H9 (cell line): ENCODE results near the gene NFASC. TPM values are rescaled to one million over a fixed set of nuclear protein-coding genes. Genes with fewer than 3 reads are reported as not detected.

Source experiments
- DNase-seq: peaks from one replicate; pipeline ENCODE4 v3.0.0-alpha.2; 2017
- H2AFZ ChIP-seq: one replicate; pipeline ENCODE4 v1.6.1; 2013; ENCODE audit warnings: mild to moderate bottlenecking, low read length, control low read depth, moderate library complexity
- H2AK5ac ChIP-seq: 2 replicates; pipeline ENCODE4 v1.6.1; 2013; ENCODE audit warnings: low read length, control low read depth, mixed read lengths; ENCODE audit not compliant: insufficient read length
- H2BK120ac ChIP-seq: one replicate; pipeline ENCODE4 v1.6.1; 2013; ENCODE audit warnings: low read depth, mild to moderate bottlenecking, low read length, control low read depth, inconsistent platforms; ENCODE audit not compliant: poor library complexity, severe bottlenecking
- H2BK12ac ChIP-seq: 2 replicates; pipeline ENCODE4 v1.6.1; 2013; ENCODE audit warnings: low read length, control low read depth, mixed read lengths, low read depth; ENCODE audit not compliant: insufficient read length
- H2BK15ac ChIP-seq: 2 replicates; pipeline ENCODE4 v1.6.1; 2013; ENCODE audit warnings: low read depth, low read length, control low read depth
- H2BK20ac ChIP-seq: one replicate; pipeline ENCODE4 v1.6.1; 2013; ENCODE audit warnings: low read depth, mild to moderate bottlenecking, low read length, control low read depth, inconsistent platforms; ENCODE audit not compliant: poor library complexity, severe bottlenecking
- H2BK5ac ChIP-seq: 2 replicates; pipeline ENCODE4 v1.6.1; 2013; ENCODE audit warnings: low read length, control low read depth, mixed read lengths; ENCODE audit not compliant: insufficient read length
- H3K14ac ChIP-seq: 2 replicates; pipeline ENCODE4 v1.6.1; 2013; ENCODE audit warnings: low read length, control low read depth; ENCODE audit not compliant: insufficient read depth
- H3K18ac ChIP-seq: 2 replicates; pipeline ENCODE4 v1.6.1; 2013; ENCODE audit warnings: low read depth, mild to moderate bottlenecking, mixed read lengths, low read length, control low read depth; ENCODE audit not compliant: insufficient read length
- H3K23ac ChIP-seq: 2 replicates; pipeline ENCODE4 v1.6.1; 2013; ENCODE audit warnings: low read length, control low read depth, mixed read lengths, low read depth; ENCODE audit not compliant: insufficient read length
- H3K23me2 ChIP-seq: 2 replicates; pipeline ENCODE4 v1.6.1; 2013; ENCODE audit warnings: low read depth, mild to moderate bottlenecking, mixed read lengths, low read length, control low read depth; ENCODE audit not compliant: insufficient read length, poor library complexity, severe bottlenecking
- H3K27ac ChIP-seq: 2 replicates; pipeline ENCODE4 v1.5.1; 2013; ENCODE audit warnings: low read length, control low read depth, mixed read lengths, low read depth; ENCODE audit not compliant: insufficient read length
- H3K27me3 ChIP-seq: 2 replicates; pipeline ENCODE4 v1.6.1; 2013; ENCODE audit warnings: low read length, control low read depth, inconsistent platforms; ENCODE audit not compliant: insufficient read depth
- H3K4ac ChIP-seq: 2 replicates; pipeline ENCODE4 v1.6.1; 2013; ENCODE audit warnings: low read depth, mild to moderate bottlenecking, control low read depth, inconsistent platforms, low read length, moderate library complexity
- H3K4me1 ChIP-seq: 2 replicates; pipeline ENCODE4 v1.6.1; 2013; ENCODE audit warnings: low read length, control low read depth, inconsistent platforms; ENCODE audit not compliant: insufficient read depth
- H3K4me2 ChIP-seq: 2 replicates; pipeline ENCODE4 v1.6.1; 2013; ENCODE audit warnings: low read length, control low read depth, mixed read lengths; ENCODE audit not compliant: insufficient read length, insufficient read depth
- H3K56ac ChIP-seq: 2 replicates; pipeline ENCODE4 v1.6.1; 2013; ENCODE audit warnings: low read depth, mild to moderate bottlenecking, mixed read lengths, low read length, control low read depth; ENCODE audit not compliant: insufficient read length
- H3K79me1 ChIP-seq: 2 replicates; pipeline ENCODE4 v1.6.1; 2013; ENCODE audit warnings: low read depth, mild to moderate bottlenecking, moderate library complexity, low read length, control low read depth, inconsistent platforms; ENCODE audit not compliant: insufficient read depth, poor library complexity, severe bottlenecking
- H3K79me2 ChIP-seq: 2 replicates; pipeline ENCODE4 v1.6.1; 2013; ENCODE audit warnings: low read length, control low read depth, inconsistent platforms; ENCODE audit not compliant: insufficient read depth
- H3K9ac ChIP-seq: 2 replicates; pipeline ENCODE4 v1.6.1; 2013; ENCODE audit warnings: low read length, control low read depth, mixed read lengths; ENCODE audit not compliant: insufficient read length; ENCODE audit errors: extremely low read depth
- H3K9me3 ChIP-seq: one replicate; pipeline ENCODE4 v1.6.1; 2013; ENCODE audit warnings: low read depth, low read length, inconsistent platforms; ENCODE audit not compliant: control insufficient read depth
- H3T11ph ChIP-seq: one replicate; pipeline ENCODE4 v1.6.1; 2013; ENCODE audit warnings: mild to moderate bottlenecking, low read length, control low read depth, inconsistent platforms
- H4K20me1 ChIP-seq: one replicate; pipeline ENCODE4 v1.6.1; 2013; ENCODE audit not compliant: control insufficient read depth, insufficient read length, insufficient read depth
- H4K5ac ChIP-seq: 2 replicates; pipeline ENCODE4 v1.6.1; 2013; ENCODE audit warnings: low read depth, mild to moderate bottlenecking, mixed read lengths, low read length, control low read depth; ENCODE audit not compliant: insufficient read length
- H4K8ac ChIP-seq: replicated peaks from 2 replicates; pipeline ENCODE4 v1.6.1; 2013; ENCODE audit warnings: low read length, control low read depth, mixed read lengths, low read depth; ENCODE audit not compliant: insufficient read length
- H4K91ac ChIP-seq: 2 replicates; pipeline ENCODE4 v1.6.1; 2013; ENCODE audit warnings: low read depth, mild to moderate bottlenecking, moderate library complexity, mixed read lengths, low read length, control low read depth; ENCODE audit not compliant: insufficient read length
- H3K27ac Mint-ChIP-seq, 3 experiments: 2 replicates in 2 of 3; 3 replicates in 1 of 3; pipeline ENCODE4 v1.8.0; 2020 to 2021; ENCODE audit warnings: mixed read lengths in 3 of 3, mild to moderate bottlenecking in 1 of 3, moderate library complexity in 1 of 3
- H3K27me3 Mint-ChIP-seq: 2 replicates; pipeline ENCODE4 v1.8.0; 2021; ENCODE audit warnings: low read depth, mild to moderate bottlenecking, moderate library complexity, mixed read lengths
- H3K36me3 Mint-ChIP-seq, 3 experiments: 2 replicates in 2 of 3; 3 replicates in 1 of 3; pipeline ENCODE4 v1.8.0; 2020 to 2021; ENCODE audit warnings: low read depth in 3 of 3, mixed read lengths in 3 of 3; ENCODE audit not compliant: insufficient read depth in 1 of 3
- H3K4me1 Mint-ChIP-seq, 2 experiments: 2 replicates each; pipeline ENCODE4 v1.8.0; 2020; ENCODE audit warnings: mixed read lengths in 2 of 2
- H3K4me3 Mint-ChIP-seq, 2 experiments: 2 replicates in 1 of 2; 3 replicates in 1 of 2; pipeline ENCODE4 v1.8.0; 2020 to 2021; ENCODE audit warnings: mild to moderate bottlenecking in 2 of 2, mixed read lengths in 2 of 2, moderate library complexity in 1 of 2
- H3K9me3 Mint-ChIP-seq, 2 experiments: 2 replicates in 1 of 2; 3 replicates in 1 of 2; pipeline ENCODE4 v1.8.0; 2020; ENCODE audit warnings: mild to moderate bottlenecking in 2 of 2, mixed read lengths in 2 of 2, moderate library complexity in 1 of 2
- WGBS: extraction: QIAGEN DNeasy Blood & Tissue Kit; methylation state at CpG from one replicate; pipeline ENCODE4 v1.1.7; 2013; ENCODE audit warnings: missing lambda C conversion rate, low lambda C conversion rate, mixed read lengths; ENCODE audit not compliant: insufficient read length; ENCODE audit errors: extremely low coverage; 5-methylcytosine and 5-hydroxymethylcytosine counted together
- total RNA-seq: library from RNA; stranded (reverse); gene quantifications from 2 replicates; pipeline ENCODE4 v1.2.1, GENCODE V29; 2021
- TF ChIP-seq, protein P1 (sequence below): fragments of 200-600 bp; sonication (generic); conservative IDR thresholded peaks from 3 replicates; pipeline ENCODE4 v1.8.0; 2021; ENCODE audit warnings: antibody characterized with exemption, mild to moderate bottlenecking

NFASC gene
- total RNA-seq, 1 experiment from 2014 or later, result 5.0 TPM

DNA sequence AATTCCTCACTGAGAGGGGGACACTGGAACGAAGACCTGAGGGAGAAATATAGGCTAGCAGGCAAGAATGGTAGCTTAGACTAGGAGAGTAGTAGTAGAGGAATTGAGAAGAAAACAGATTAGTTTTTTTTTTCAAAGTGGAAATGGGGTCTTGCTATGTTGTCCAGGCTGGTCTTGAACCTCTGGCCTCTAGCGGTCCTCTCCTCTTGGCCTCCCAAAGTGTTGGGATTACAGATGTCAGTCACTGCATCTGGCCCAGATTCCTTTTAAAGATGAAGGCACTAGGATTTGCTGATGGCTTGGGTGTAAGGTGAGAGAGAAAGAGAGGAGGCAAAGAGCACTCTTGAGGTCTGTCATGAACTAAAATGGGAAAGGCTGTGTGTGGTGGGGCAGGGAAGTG lies 30.1 kb downstream of the NFASC start:
- no peak for DNase-seq
- Histone ChIP-seq H2AFZ (no peak overlapping the region), H3K18ac (no peak overlapping the region), H3K9ac (no peak overlapping the region), H3K56ac (no peak overlapping the region), H2AK5ac (no peak overlapping the region), H4K91ac (no peak overlapping the region), H3K79me2 (no peaks in the 10 kb centered on the region), H3K27me3 (no peaks in the 10 kb centered on the region), H3K23me2 (no peaks in the 10 kb centered on the region), H3K4me1 (no peaks in the 10 kb centered on the region; the same call in 1 of the 2 replicates), H3K4ac (no peak overlapping the region), H3K14ac (no peak overlapping the region), H3K27ac (no peak overlapping the region), H2BK120ac (no peak overlapping the region), H4K5ac (no peak overlapping the region), H2BK20ac (no peak overlapping the region), H3K79me1 (no peaks in the 10 kb centered on the region), H2BK15ac (no peak overlapping the region), H4K8ac (no peak overlapping the region), H3T11ph (no peak overlapping the region), H3K4me2 (no peak overlapping the region), H4K20me1 (no peaks in the 10 kb centered on the region), H3K23ac (no peak overlapping the region), H2BK12ac (no peak overlapping the region), H2BK5ac (no peak overlapping the region), H3K9me3 (no peaks in the 10 kb centered on the region)
- TF ChIP-seq, protein P1, sequence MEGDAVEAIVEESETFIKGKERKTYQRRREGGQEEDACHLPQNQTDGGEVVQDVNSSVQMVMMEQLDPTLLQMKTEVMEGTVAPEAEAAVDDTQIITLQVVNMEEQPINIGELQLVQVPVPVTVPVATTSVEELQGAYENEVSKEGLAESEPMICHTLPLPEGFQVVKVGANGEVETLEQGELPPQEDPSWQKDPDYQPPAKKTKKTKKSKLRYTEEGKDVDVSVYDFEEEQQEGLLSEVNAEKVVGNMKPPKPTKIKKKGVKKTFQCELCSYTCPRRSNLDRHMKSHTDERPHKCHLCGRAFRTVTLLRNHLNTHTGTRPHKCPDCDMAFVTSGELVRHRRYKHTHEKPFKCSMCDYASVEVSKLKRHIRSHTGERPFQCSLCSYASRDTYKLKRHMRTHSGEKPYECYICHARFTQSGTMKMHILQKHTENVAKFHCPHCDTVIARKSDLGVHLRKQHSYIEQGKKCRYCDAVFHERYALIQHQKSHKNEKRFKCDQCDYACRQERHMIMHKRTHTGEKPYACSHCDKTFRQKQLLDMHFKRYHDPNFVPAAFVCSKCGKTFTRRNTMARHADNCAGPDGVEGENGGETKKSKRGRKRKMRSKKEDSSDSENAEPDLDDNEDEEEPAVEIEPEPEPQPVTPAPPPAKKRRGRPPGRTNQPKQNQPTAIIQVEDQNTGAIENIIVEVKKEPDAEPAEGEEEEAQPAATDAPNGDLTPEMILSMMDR, result no peak
- Mint-ChIP-seq H3K27me3 (peaks cover 1% of the 10 kb centered on the region; the same call in 1 of the 2 replicates), H3K9me3 (no peaks in the 10 kb centered on the region), H3K4me1 (peaks cover 14 to 15% of the 10 kb centered on the region in 2 experiments), H3K27ac (no peak overlapping the region; a peak in 1 of 7 replicates), H3K4me3 (peak overlapping the region in 1 of 2 experiments; percentile 28; a peak in 1 of 5 replicates), H3K36me3 (no peaks in the 10 kb centered on the region)
- WGBS, result no CpG with 5 or more reads among the region's 2 CpGs
